T-helper 1 cell treated with Interleukin-12 subunit alpha and Interleukin-12 subunit beta and Interleukin-4 antibody, amounts not matched to agents 30 μg/mL and 1 μg/mL, for 36 hours (primary cell): ENCODE results near the gene VPS4B.
"Not testable (repeated sequence)": the region's sequence is repeated elsewhere in the genome, so short reads cannot be mapped to it uniquely, and the experiment has no call there.

ENCODE experiments used
- H3K27ac Mint-ChIP-seq: one replicate; pipeline ENCODE4 v1.8.0; 2021; ENCODE audit warnings: mild to moderate bottlenecking, mixed read lengths
- H3K27me3 Mint-ChIP-seq: one replicate; pipeline ENCODE4 v1.8.0; 2021; ENCODE audit warnings: low read depth, mixed read lengths
- H3K36me3 Mint-ChIP-seq: one replicate; pipeline ENCODE4 v1.8.0; 2021; ENCODE audit warnings: low read depth, mixed read lengths
- H3K4me1 Mint-ChIP-seq: one replicate; pipeline ENCODE4 v1.8.0; 2021; ENCODE audit warnings: low read depth, mixed read lengths
- H3K4me3 Mint-ChIP-seq: one replicate; pipeline ENCODE4 v1.8.0; 2021; ENCODE audit warnings: mild to moderate bottlenecking, moderate library complexity, mixed read lengths
- H3K9me3 Mint-ChIP-seq: one replicate; pipeline ENCODE4 v1.8.0; 2021; ENCODE audit warnings: mixed read lengths

Gene VPS4B

GRCh38 chr18:63368611-63369010, 53.7 kb downstream of the VPS4B start:
- H3K27me3 Mint-ChIP-seq: no peaks in the 10 kb centered on the region
- peak overlapping the region; percentile 67 for H3K27ac Mint-ChIP-seq
- peaks cover 25% of the 10 kb centered on the region for H3K4me1 Mint-ChIP-seq
- peak overlapping the region; percentile 78 for H3K4me3 Mint-ChIP-seq
- peaks cover 15% of the 10 kb centered on the region for H3K9me3 Mint-ChIP-seq
- H3K36me3 Mint-ChIP-seq: peaks cover 12% of the 10 kb centered on the region

GRCh38 chr18:63367053-63367953, 55.0 kb downstream of the VPS4B start, which contains the start of gene KDSR:
KDSR (minus strand) TSS chr18:63367206; CDS start chr18:63367118, 88 bp downstream.
- Mint-ChIP-seq H3K27me3 (no peaks in the 10 kb centered on the region), H3K36me3 (peaks cover 15% of the 10 kb centered on the region), H3K4me3 (peak within 1 kb of the TSS; percentile 91), H3K9me3 (peaks cover 16% of the 10 kb centered on the region), H3K4me1 (peaks cover 28% of the 10 kb centered on the region), H3K27ac (peak within 1 kb of the TSS; percentile 82)

- peaks cover 16% of the 10 kb centered on the region for H3K9me3 Mint-ChIP-seq
- peak overlapping the region; percentile 70 for H3K27ac Mint-ChIP-seq
- peaks cover 20% of the 10 kb centered on the region for H3K36me3 Mint-ChIP-seq
- peak overlapping the region; percentile 91 for H3K4me3 Mint-ChIP-seq
- no peaks in the 10 kb centered on the region for H3K27me3 Mint-ChIP-seq
- peaks cover 31% of the 10 kb centered on the region for H3K4me1 Mint-ChIP-seq
Observed at GRCh38 chr18:63366213-63367052, 55.8 kb downstream of the VPS4B start.

GRCh38 chr18:63365876-63366212, 56.4 kb downstream of the VPS4B start:
- Mint-ChIP-seq H3K27ac (peak overlapping the region; percentile 70), H3K4me1 (peaks cover 31% of the 10 kb centered on the region), H3K36me3 (peaks cover 20% of the 10 kb centered on the region), H3K4me3 (peak overlapping the region; percentile 91), H3K9me3 (peaks cover 16% of the 10 kb centered on the region), H3K27me3 (no peaks in the 10 kb centered on the region)

GRCh38 chr18:63363951-63364350, 58.3 kb downstream of the VPS4B start:
- no peak overlapping the region for H3K27ac Mint-ChIP-seq
- peaks cover 7% of the 10 kb centered on the region for H3K9me3 Mint-ChIP-seq
- peaks cover 28% of the 10 kb centered on the region for H3K36me3 Mint-ChIP-seq
- H3K4me1 Mint-ChIP-seq: peaks cover 31% of the 10 kb centered on the region
- H3K4me3 Mint-ChIP-seq: peak overlapping the region; percentile 0
- no peaks in the 10 kb centered on the region for H3K27me3 Mint-ChIP-seq

- Mint-ChIP-seq H3K4me1 (peaks cover 29% of the 10 kb centered on the region), H3K36me3 (peaks cover 24% of the 10 kb centered on the region)
- H3K4me3 Mint-ChIP-seq, H3K9me3 Mint-ChIP-seq, H3K27me3 Mint-ChIP-seq, H3K27ac Mint-ChIP-seq: not testable (repeated sequence)
Observed at GRCh38 chr18:63363420-63363819, 58.9 kb downstream of the VPS4B start.

- Mint-ChIP-seq H3K9me3 (no peaks in the 10 kb centered on the region), H3K4me1 (no peaks in the 10 kb centered on the region), H3K27ac (no peak overlapping the region), H3K4me3 (no peak overlapping the region), H3K27me3 (no peaks in the 10 kb centered on the region), H3K36me3 (peaks cover 33% of the 10 kb centered on the region)
Observed at GRCh38 chr18:63356272-63356896, 65.9 kb downstream of the VPS4B start.

GRCh38 chr18:63350230-63350629, 72.0 kb downstream of the VPS4B start:
- H3K9me3 Mint-ChIP-seq: no peaks in the 10 kb centered on the region
- H3K36me3 Mint-ChIP-seq: peaks cover 48% of the 10 kb centered on the region
- H3K27ac Mint-ChIP-seq: no peak overlapping the region
- no peaks in the 10 kb centered on the region for H3K27me3 Mint-ChIP-seq
- no peaks in the 10 kb centered on the region for H3K4me1 Mint-ChIP-seq
- H3K4me3 Mint-ChIP-seq: no peak overlapping the region

- no peak overlapping the region for H3K27ac Mint-ChIP-seq
- no peaks in the 10 kb centered on the region for H3K4me1 Mint-ChIP-seq
- no peaks in the 10 kb centered on the region for H3K27me3 Mint-ChIP-seq
- no peaks in the 10 kb centered on the region for H3K9me3 Mint-ChIP-seq
- H3K4me3 Mint-ChIP-seq: no peak overlapping the region
- peaks cover 40% of the 10 kb centered on the region for H3K36me3 Mint-ChIP-seq
Observed at GRCh38 chr18:63348508-63349136, 73.7 kb downstream of the VPS4B start.

- peaks cover 43% of the 10 kb centered on the region for H3K36me3 Mint-ChIP-seq
- no peak overlapping the region for H3K4me3 Mint-ChIP-seq
- no peaks in the 10 kb centered on the region for H3K4me1 Mint-ChIP-seq
- no peaks in the 10 kb centered on the region for H3K27me3 Mint-ChIP-seq
- H3K27ac Mint-ChIP-seq: peak overlapping the region; percentile 1
- H3K9me3 Mint-ChIP-seq: no peaks in the 10 kb centered on the region
Observed at GRCh38 chr18:63346480-63347183, 75.6 kb downstream of the VPS4B start.

GRCh38 chr18:63346031-63346430, 76.2 kb downstream of the VPS4B start:
- H3K4me3 Mint-ChIP-seq: no peak overlapping the region
- no peak overlapping the region for H3K27ac Mint-ChIP-seq
- peaks cover 42% of the 10 kb centered on the region for H3K36me3 Mint-ChIP-seq
- H3K27me3 Mint-ChIP-seq: no peaks in the 10 kb centered on the region
- no peaks in the 10 kb centered on the region for H3K4me1 Mint-ChIP-seq
- H3K9me3 Mint-ChIP-seq: no peaks in the 10 kb centered on the region

GRCh38 chr18:63344918-63345317, 77.4 kb downstream of the VPS4B start:
- Mint-ChIP-seq H3K9me3 (no peaks in the 10 kb centered on the region), H3K36me3 (peaks cover 39% of the 10 kb centered on the region), H3K4me3 (no peak overlapping the region), H3K4me1 (peaks cover 3% of the 10 kb centered on the region), H3K27ac (peak overlapping the region; percentile 8), H3K27me3 (no peaks in the 10 kb centered on the region)

GRCh38 chr18:63344263-63344662, 78.0 kb downstream of the VPS4B start:
- Mint-ChIP-seq H3K27me3 (no peaks in the 10 kb centered on the region), H3K36me3 (peaks cover 39% of the 10 kb centered on the region), H3K9me3 (no peaks in the 10 kb centered on the region), H3K27ac (no peak overlapping the region), H3K4me3 (no peak overlapping the region), H3K4me1 (peaks cover 4% of the 10 kb centered on the region)
